NT2/D1 (cell line): ENCODE results near the gene CCR2.

ENCODE experiments used
- SUZ12 ChIP-seq: IDR thresholded peaks from 2 replicates; pipeline ENCODE4 v1.6.1; 2011; ENCODE audit not compliant: insufficient read length, insufficient read depth; ENCODE audit errors: extremely low read depth
- YY1 ChIP-seq: IDR thresholded peaks from 2 replicates; pipeline ENCODE4 v1.6.1; 2011; ENCODE audit not compliant: insufficient read length, insufficient read depth
- ZNF274 ChIP-seq: IDR thresholded peaks from 2 replicates; pipeline ENCODE4 v1.6.1; 2011; ENCODE audit warnings: mild to moderate bottlenecking, low read depth, low read length

DNA sequence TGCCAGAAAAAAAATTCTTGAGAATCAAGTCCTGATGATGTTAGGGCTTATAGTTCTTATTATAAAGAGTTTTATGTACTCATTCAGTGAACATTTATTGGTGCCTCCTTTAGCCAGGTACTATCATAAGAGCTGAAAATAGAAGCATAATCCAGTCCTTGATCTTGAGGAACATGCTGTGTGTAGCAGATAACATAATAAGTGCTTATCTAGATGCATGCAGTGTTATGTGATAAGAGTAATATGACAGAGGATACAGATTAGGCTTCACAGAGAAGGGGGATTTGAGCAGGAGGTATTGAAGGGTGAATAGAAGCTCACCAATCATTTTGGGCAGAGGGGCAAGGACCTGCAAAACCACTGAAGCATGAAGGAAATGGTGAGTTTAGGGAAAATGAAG lies 1.1 kb downstream of the CCR2 start:
- no peak for TF ChIP-seq ZNF274
- no peak for TF ChIP-seq YY1
- no peak for TF ChIP-seq SUZ12
